Body of pancreas (tissue), 4 donors: Measurements from ENCODE around the gene FBXO2. TPM values are rescaled to one million over a fixed set of nuclear protein-coding genes. Genes with fewer than 3 reads are reported as not detected.

Experiments used
- ATAC-seq: fragments of 150-250 bp; one replicate; pipeline ENCODE4 v1.9.1; 2016
- DNase-seq, 4 donors: peaks; one replicate each; pipeline ENCODE4 v3.0.0-alpha.2; 2019
- H3K27ac ChIP-seq, 4 donors: fragments of 200-600 bp; sonication (generic); 1 replicate in 3 of 4; 2 replicates in 1 of 4; pipeline versions ENCODE4 v1.5.1 to v1.6.1; 2016 to 2019; ENCODE audit warnings: mild to moderate bottlenecking in 1 of 4, mixed read lengths in 1 of 4, moderate library complexity in 1 of 4
- H3K27me3 ChIP-seq, 2 donors: fragments of 200-600 bp; sonication (generic); one replicate each; pipeline ENCODE4 v1.6.0; 2016; ENCODE audit warnings: mild to moderate bottlenecking in 1 of 2
- H3K36me3 ChIP-seq, 2 donors: fragments of 200-600 bp; sonication (generic); replicated peaks in 1 of 2; 2 replicates each; pipeline ENCODE4 v1.5.1; 2016; ENCODE audit warnings: low read depth in 2 of 2; ENCODE audit not compliant: insufficient read depth in 1 of 2
- H3K4me1 ChIP-seq: fragments of 200-600 bp; sonication (generic); one replicate; pipeline ENCODE4 v1.6.0; 2016
- H3K4me3 ChIP-seq, 2 donors: fragments of 200-600 bp; sonication (generic); 1 replicate in 1 of 2; 2 replicates in 1 of 2; pipeline ENCODE4 v1.5.1; 2016 to 2019
- H3K9me3 ChIP-seq, 3 donors: fragments of 200-600 bp; sonication (generic); 1 replicate in 2 of 3; 2 replicates in 1 of 3; pipeline ENCODE4 v1.5.1; 2016
- CTCF ChIP-seq, 7 experiments: fragments of 450-650 bp in 4 of 7; fragments of 200-600 bp in 3 of 7; sonication (generic) in 3 of 7; IDR thresholded peaks; one replicate each; pipeline ENCODE4 v1.5.1; 2016 to 2019; ENCODE audit warnings: antibody characterized with exemption in 7 of 7
- POLR2A ChIP-seq, 3 donors: fragments of 450-650 bp; IDR thresholded peaks; one replicate each; pipeline ENCODE4 v1.6.1; 2016; ENCODE audit warnings: antibody characterized with exemption in 3 of 3, mild to moderate bottlenecking in 2 of 3
- WGBS, 2 donors: methylation state at CpG; one replicate each; pipeline ENCODE4 v1.1.5; 2017; 5-methylcytosine and 5-hydroxymethylcytosine counted together
- intact Hi-C: fragments of 100-400 bp; cut with DNase I; formaldehyde crosslinking; loops from one replicate; pipeline ENCODE4 v1.15.1; 2023
- total RNA-seq, 2 donors: library from RNA; depleted of rRNA; stranded (reverse); fragments of >200 nt; gene quantifications; one replicate each; pipeline ENCODE4 v1.1.0, GENCODE V29; 2016

The FBXO2 gene
- total RNA-seq, 2 donors from 2014 or later = 57.4 to 87.4 TPM

- Histone ChIP-seq H3K4me1 (peaks cover 12% of the 10 kb centered on the region), H3K4me3 (no peak overlapping the region), H3K27ac (no peak overlapping the region), H3K9me3 (no peaks in the 10 kb centered on the region), H3K27me3 (peaks cover 0 to 5% of the 10 kb centered on the region in 2 donors), H3K36me3 (no peaks in the 10 kb centered on the region)
- 66 to 72% methylated on average over 6 of the region's 6 CpGs for WGBS, 2 donors
- ATAC-seq (no peak), DNase-seq (no peak)
- TF ChIP-seq CTCF (IDR thresholded peaks at IDR 0.05) = no peak
- no peak for TF ChIP-seq POLR2A (IDR thresholded peaks at IDR 0.05)
- intact Hi-C loops = no loop called here
These were observed 41.6 kb upstream of the FBXO2 start for GRCh38 chr1:11695861-11696260.

- 32 to 45% methylated on average over 4 to 5 of the region's 5 CpGs for WGBS, 2 donors
- H3K4me3 ChIP-seq = no peak overlapping the region
- no peaks in the 10 kb centered on the region for H3K36me3 ChIP-seq
- intact Hi-C loops = no loop called here
- H3K4me1 ChIP-seq = peaks cover 19% of the 10 kb centered on the region
- ATAC-seq (no peak), DNase-seq (no peak)
- TF ChIP-seq CTCF (IDR thresholded peaks at IDR 0.05) (no peak), POLR2A (IDR thresholded peaks at IDR 0.05) (no peak)
- H3K9me3 ChIP-seq = no peaks in the 10 kb centered on the region
- no peak overlapping the region for H3K27ac ChIP-seq
- H3K27me3 ChIP-seq = peaks cover 0 to 12% of the 10 kb centered on the region in 2 donors
These were observed 39.7 kb upstream of the FBXO2 start for GRCh38 chr1:11693917-11694316.

GRCh38 chr1:11693024-11693590, 38.9 kb upstream of the FBXO2 start:
- H3K27me3 ChIP-seq = peaks cover 0 to 12% of the 10 kb centered on the region in 2 donors
- intact Hi-C loops = no loop called here
- no peaks in the 10 kb centered on the region for H3K9me3 ChIP-seq
- no peak overlapping the region for H3K4me3 ChIP-seq
- no peaks in the 10 kb centered on the region for H3K36me3 ChIP-seq
- H3K27ac ChIP-seq = no peak overlapping the region
- DNase-seq = peak in 2 of 4 donors; percentile 29 to 34
- H3K4me1 ChIP-seq = peaks cover 19% of the 10 kb centered on the region
- no peak for ATAC-seq
- WGBS, 2 donors = 13 to 19% methylated on average over 6 of the region's 6 CpGs
- no peak for TF ChIP-seq CTCF (IDR thresholded peaks at IDR 0.05)
- TF ChIP-seq POLR2A (IDR thresholded peaks at IDR 0.05) = no peak

- intact Hi-C loops = no loop called here
- H3K27me3 ChIP-seq = peaks cover 0 to 12% of the 10 kb centered on the region in 2 donors
- WGBS, 2 donors = 4 to 6% methylated on average over 37 to 56 of the region's 64 CpGs
These were observed 37.9 kb upstream of the FBXO2 start for GRCh38 chr1:11691928-11692711.

More at GRCh38 chr1:11691928-11692711, 37.9 kb upstream of the FBXO2 start:
- TF ChIP-seq CTCF (IDR thresholded peaks at IDR 0.05) (no peak), POLR2A (IDR thresholded peaks at IDR 0.05) (no peak)
- no peak overlapping the region for H3K4me3 ChIP-seq
- H3K4me1 ChIP-seq = peaks cover 19% of the 10 kb centered on the region
- H3K27ac ChIP-seq = no peak overlapping the region
- H3K9me3 ChIP-seq = no peaks in the 10 kb centered on the region
- no peaks in the 10 kb centered on the region for H3K36me3 ChIP-seq
- ATAC-seq (no peak), DNase-seq (no peak)
